Endothelial cell of umbilical vein (primary cell): ENCODE measurements around the gene CMC1. TPM values are rescaled to one million over a fixed set of nuclear protein-coding genes. Genes with fewer than 3 reads are reported as not detected.

Experiments
- Bru-seq: library from RNA; stranded (reverse); fragments of 400-500 nt; gene quantifications from one replicate; lab custom pipeline; 2021; lab: Mats Ljungman, UMichigan
- BruChase-seq, 2 experiments: library from RNA; stranded (reverse); fragments of 400-500 nt; gene quantifications; one replicate each; lab custom pipeline; 2021; lab: Mats Ljungman, UMichigan
- BruUV-seq: library from RNA; stranded (reverse); fragments of 400-500 nt; replicated peaks from 2 replicates; lab custom pipeline; 2021; lab: Mats Ljungman, UMichigan
- CTCF ChIA-PET: fragments of 300-600, 350-600 bp; sonication (Branson Sonifier 250); formaldehyde crosslinking; loops from one replicate; lab custom pipeline; 2021; ENCODE audit warnings: antibody characterized with exemption, inconsistent platforms; lab: Charles Lee
- POLR2A ChIA-PET: fragments of 300-600, 350-600 bp; sonication (Branson Sonifier 250); formaldehyde crosslinking; loops from one replicate; lab custom pipeline; 2021; ENCODE audit warnings: antibody characterized with exemption, inconsistent platforms; lab: Charles Lee
- DNase-seq: peaks from one replicate; pipeline ENCODE4 v3.0.0-alpha.2; 2011; ENCODE audit warnings: low read depth, low spot score
- FAIRE-seq: peaks from 2 replicates; lab custom pipeline; 2011; peaks lifted over from hg19 to GRCh38; lab: Jason Lieb, UNC
- H2AFZ ChIP-seq: 2 replicates; pipeline ENCODE4 v1.6.0; 2012; ENCODE audit warnings: low read depth, low read length, control low read depth, inconsistent platforms
- H3K27ac ChIP-seq: 2 replicates; pipeline ENCODE4 v1.5.1; 2011; ENCODE audit warnings: low read depth, mild to moderate bottlenecking, control low read depth, low read length, moderate library complexity; ENCODE audit not compliant: insufficient read depth
- H3K27me3 ChIP-seq, 2 experiments: 2 replicates each; pipeline versions ENCODE4 v1.6.0 to v1.6.1; 2011; ENCODE audit warnings: low read length in 2 of 2, mixed read lengths in 1 of 2; ENCODE audit not compliant: control insufficient read depth in 2 of 2, insufficient read depth in 2 of 2
- H3K36me3 ChIP-seq, 2 experiments: 2 replicates in 1 of 2; 3 replicates in 1 of 2; pipeline ENCODE4 v1.5.1; 2011; ENCODE audit warnings: low read length in 2 of 2, mild to moderate bottlenecking in 1 of 2, moderate library complexity in 1 of 2; ENCODE audit not compliant: control insufficient read depth in 2 of 2, insufficient read depth in 2 of 2; ENCODE audit errors: extremely low read depth in 1 of 2
- H3K4me1 ChIP-seq: 3 replicates; pipeline ENCODE4 v1.5.1; 2011; ENCODE audit warnings: mild to moderate bottlenecking, low read length; ENCODE audit not compliant: control insufficient read depth, insufficient read depth; ENCODE audit errors: extremely low read depth
- H3K4me2 ChIP-seq: 2 replicates; pipeline ENCODE4 v1.6.1; 2011; ENCODE audit warnings: low read length, control low read depth, mixed read lengths; ENCODE audit not compliant: insufficient read depth
- H3K4me3 ChIP-seq, 3 experiments: fragments of 200-600 bp in 1 of 3; sonication (generic), shearing (Covaris generic) in 1 of 3; replicated peaks in 1 of 3; 2 replicates each; pipeline ENCODE4 v1.5.1; 2011 to 2016; ENCODE audit warnings: control low read depth in 3 of 3, low read length in 3 of 3, mild to moderate bottlenecking in 2 of 3, inconsistent platforms in 1 of 3, low read depth in 1 of 3, moderate library complexity in 1 of 3; ENCODE audit not compliant: insufficient read depth in 1 of 3
- H3K79me2 ChIP-seq: 2 replicates; pipeline ENCODE4 v1.6.0; 2012; ENCODE audit warnings: low read length, inconsistent platforms; ENCODE audit not compliant: control insufficient read depth, insufficient read depth
- H3K9ac ChIP-seq: replicated peaks from 2 replicates; pipeline ENCODE3; 2011; ENCODE audit warnings: low read length, control low read depth; ENCODE audit not compliant: insufficient read depth; ENCODE audit errors: extremely low read depth
- H3K9me1 ChIP-seq: replicated peaks from 3 replicates; pipeline ENCODE4 v1.6.0; 2011; ENCODE audit warnings: mild to moderate bottlenecking, low read length; ENCODE audit not compliant: control insufficient read depth, insufficient read depth; ENCODE audit errors: extremely low read depth
- H3K9me3 ChIP-seq: replicated peaks from 2 replicates; pipeline ENCODE4 v1.5.1; 2012; ENCODE audit warnings: low read length, inconsistent platforms; ENCODE audit not compliant: control insufficient read depth, insufficient read depth
- H4K20me1 ChIP-seq: replicated peaks from 2 replicates; pipeline ENCODE3; 2011; ENCODE audit warnings: mild to moderate bottlenecking, low read length; ENCODE audit not compliant: control insufficient read depth, insufficient read depth; ENCODE audit errors: extremely low read depth
- EZH2 ChIP-seq: IDR thresholded peaks from 2 replicates; pipeline ENCODE4 v1.6.1; 2012; ENCODE audit warnings: borderline replicate concordance, low read depth, mild to moderate bottlenecking, moderate library complexity, low read length, inconsistent platforms; ENCODE audit not compliant: severe bottlenecking
- FOS ChIP-seq: IDR thresholded peaks from 2 replicates; pipeline ENCODE4 v1.6.1; 2011; ENCODE audit warnings: mild to moderate bottlenecking, low read length, moderate library complexity, borderline replicate concordance; ENCODE audit not compliant: insufficient read depth
- GATA2 ChIP-seq: IDR thresholded peaks from 2 replicates; pipeline ENCODE4 v1.7.0; 2011; ENCODE audit warnings: low read depth, mild to moderate bottlenecking, moderate library complexity, mixed read lengths, low read length; ENCODE audit not compliant: insufficient read length, insufficient read depth
- JUN ChIP-seq: IDR thresholded peaks from 2 replicates; pipeline ENCODE4 v1.6.1; 2011; ENCODE audit warnings: borderline replicate concordance, low read depth; ENCODE audit not compliant: insufficient read length, insufficient read depth
- MYC ChIP-seq: IDR thresholded peaks from one replicate; pipeline ENCODE4 v1.6.1; 2011; ENCODE audit warnings: mild to moderate bottlenecking, low read depth, low read length
- POLR2A ChIP-seq: IDR thresholded peaks from 2 replicates; pipeline ENCODE4 v1.6.1; 2012; ENCODE audit warnings: low read depth, mild to moderate bottlenecking, control low read depth, low read length
- POLR2AphosphoS5 ChIP-seq: IDR thresholded peaks from 2 replicates; pipeline ENCODE4 v1.6.1; 2012; ENCODE audit warnings: low read depth, mild to moderate bottlenecking, control low read depth, low read length, moderate library complexity; ENCODE audit not compliant: insufficient read depth
- dilution Hi-C: fragments of 300-500 bp; cut with MboI; formaldehyde crosslinking; loops from one replicate; pipeline ENCODE4 v1.15.0; 2019; ENCODE audit warnings: low sequenced_read_pairs; ENCODE audit not compliant: extremely low pct_ligation_motif_present
- intact Hi-C: fragments of 100-400 bp; cut with micrococcal nuclease; formaldehyde crosslinking; loops from one replicate; pipeline ENCODE4 v1.10.0; 2022
- long read RNA-seq: library from polyadenylated mRNA; stranded (forward); transcript quantifications from one replicate; pipeline ENCODE4 v2.0.0, GENCODE V29; 2021
- polyA minus RNA-seq, 3 experiments: library from RNA; depleted of rRNA, polyadenylated mRNA; stranded (reverse); fragments of >200 nt; gene quantifications; 1 replicate in 1 of 3; 2 replicates in 2 of 3; pipeline ENCODE4 v1.2.3, GENCODE V29; 2011
- polyA plus RNA-seq, 4 experiments: library from polyadenylated mRNA; depleted of rRNA in 3 of 4; stranded (reverse) in 3 of 4; unstranded in 1 of 4; fragments of >200 nt; gene quantifications; 2 replicates each; pipeline versions ENCODE4 v1.2.1 to v1.2.3, GENCODE V29; 2011 to 2012; ENCODE audit warnings: missing spikeins in 1 of 4
- total RNA-seq: library from RNA; stranded (reverse); gene quantifications from 2 replicates; pipeline ENCODE4 v1.2.3, GENCODE V29; 2021
- TF ChIP-seq, protein P1 (sequence below): IDR thresholded peaks from 2 replicates; pipeline ENCODE4 v1.6.1; 2011; ENCODE audit not compliant: insufficient read depth, insufficient read length
- TF ChIP-seq, protein P2 (sequence below), 2 donors: IDR thresholded peaks; 1 replicate in 1 of 2; 2 replicates in 1 of 2; pipeline ENCODE4 v1.5.1; 2011; ENCODE audit warnings: low read length in 2 of 2, mild to moderate bottlenecking in 2 of 2, moderate library complexity in 2 of 2, control low read depth in 1 of 2, inconsistent platforms in 1 of 2, low read depth in 1 of 2; ENCODE audit not compliant: insufficient read depth in 1 of 2; ENCODE audit errors: extremely low read depth in 1 of 2

CMC1 gene
- total RNA-seq (15.3 and 18.6 TPM in 2 replicates), polyA plus RNA-seq (9.0 and 13.1 TPM in 2 replicates), polyA minus RNA-seq (3.0 and 3.4 TPM in 2 replicates), Bru-seq, nascent RNA (percentile 72 among the genes with signal in this experiment), BruChase-seq, experiment 1, labeled RNA remaining after a 6-hour chase (percentile 55 among the genes with signal in this experiment), BruChase-seq, experiment 2, labeled RNA remaining after a 2-hour chase (percentile 64 among the genes with signal in this experiment)
- polyA plus RNA-seq (2011; cell fraction: cytosol; rRNA removed), result 16.2 and 17.5 TPM in 2 replicates
- polyA plus RNA-seq (2011; cell fraction: nucleus; rRNA removed), result 12.5 and 15.5 TPM in 2 replicates
- 26.7 and 29.4 TPM in 2 replicates for polyA plus RNA-seq (2012)
- 12.1 TPM for polyA minus RNA-seq (2011; cell fraction: cytosol; rRNA and poly(A)+ RNA removed)
- polyA minus RNA-seq (2011; cell fraction: nucleus; rRNA and poly(A)+ RNA removed), result 14.3 and 15.1 TPM in 2 replicates
- long read RNA-seq, full-length matches to known transcripts, result 141 of 149 reads
- long read RNA-seq, partial matches to known transcripts, result 0 of 149 reads
- long read RNA-seq, other reads (novel, unspliced or antisense), result 8 of 149 reads

- Histone ChIP-seq H3K9me3 (no peaks in the 10 kb centered on the region), H3K27ac (peak within 1 kb of the TSS; percentile 48), H4K20me1 (no peaks in the 10 kb centered on the region), H2AFZ (peak within 1 kb of the TSS; percentile 92), H3K9ac (peak within 1 kb of the TSS; percentile 77), H3K36me3 (no peaks in the 10 kb centered on the region), H3K4me3 (peak within 1 kb of the TSS; percentile 55 to 94 (median 91)), H3K9me1 (no peaks in the 10 kb centered on the region), H3K27me3 (peaks cover 0 to 5% of the 10 kb centered on the region in 2 experiments), H3K4me2 (peak within 1 kb of the TSS; percentile 92), H3K79me2 (peaks cover 17% of the 10 kb centered on the region), H3K4me1 (peaks cover 12% of the 10 kb centered on the region)
- ChIA-PET CTCF (interaction anchor here (1.9 kb wide), 1 partner anchor 76 kb away, joined by 4 read pairs; no protein-coding TSS in a partner anchor), POLR2A (no interaction called here)
- no TSS peak for BruUV-seq
- FAIRE-seq (peak; percentile 97), DNase-seq (peak; percentile 98)
- dilution Hi-C loops, result no loop called here
- intact Hi-C loops, result loop anchor here (1.0 to 5.0 kb wide), 3 partner anchors 56 to 519 kb away; partner anchors contain the start of gene EOMES
- TF ChIP-seq POLR2AphosphoS5 (peak; percentile 73), GATA2 (no peak), MYC (no peak), JUN (no peak), FOS (peak; percentile 26), POLR2A (peak; percentile 91), EZH2 (no peak)
- TF ChIP-seq, protein P1, sequence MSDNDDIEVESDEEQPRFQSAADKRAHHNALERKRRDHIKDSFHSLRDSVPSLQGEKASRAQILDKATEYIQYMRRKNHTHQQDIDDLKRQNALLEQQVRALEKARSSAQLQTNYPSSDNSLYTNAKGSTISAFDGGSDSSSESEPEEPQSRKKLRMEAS, result peak; percentile 67
- TF ChIP-seq, protein P2, sequence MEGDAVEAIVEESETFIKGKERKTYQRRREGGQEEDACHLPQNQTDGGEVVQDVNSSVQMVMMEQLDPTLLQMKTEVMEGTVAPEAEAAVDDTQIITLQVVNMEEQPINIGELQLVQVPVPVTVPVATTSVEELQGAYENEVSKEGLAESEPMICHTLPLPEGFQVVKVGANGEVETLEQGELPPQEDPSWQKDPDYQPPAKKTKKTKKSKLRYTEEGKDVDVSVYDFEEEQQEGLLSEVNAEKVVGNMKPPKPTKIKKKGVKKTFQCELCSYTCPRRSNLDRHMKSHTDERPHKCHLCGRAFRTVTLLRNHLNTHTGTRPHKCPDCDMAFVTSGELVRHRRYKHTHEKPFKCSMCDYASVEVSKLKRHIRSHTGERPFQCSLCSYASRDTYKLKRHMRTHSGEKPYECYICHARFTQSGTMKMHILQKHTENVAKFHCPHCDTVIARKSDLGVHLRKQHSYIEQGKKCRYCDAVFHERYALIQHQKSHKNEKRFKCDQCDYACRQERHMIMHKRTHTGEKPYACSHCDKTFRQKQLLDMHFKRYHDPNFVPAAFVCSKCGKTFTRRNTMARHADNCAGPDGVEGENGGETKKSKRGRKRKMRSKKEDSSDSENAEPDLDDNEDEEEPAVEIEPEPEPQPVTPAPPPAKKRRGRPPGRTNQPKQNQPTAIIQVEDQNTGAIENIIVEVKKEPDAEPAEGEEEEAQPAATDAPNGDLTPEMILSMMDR (IDR thresholded peaks at IDR 0.05; ENCODE audit: extremely low read depth in 1 of 2, insufficient read depth in 1 of 2, low read depth in 1 of 2, low read length in 2 of 2), result no peak
These were observed at the start of gene CMC1 for GRCh38 chr3:28241221-28242160. Gene CMC1, plus strand, starts transcription at chr3:28241619. Its CDS starts 175 bp downstream, at chr3:28241794.
